ENCODE measurements around the gene ARHGAP27.
A peak's percentile ranks its signal among the peaks of the same experiment; 100 is the strongest.
"Not testable (repeated sequence)": the region's sequence is repeated elsewhere in the genome, so short reads cannot be mapped to it uniquely, and the experiment has no call there.

The ARHGAP27 gene

DNA sequence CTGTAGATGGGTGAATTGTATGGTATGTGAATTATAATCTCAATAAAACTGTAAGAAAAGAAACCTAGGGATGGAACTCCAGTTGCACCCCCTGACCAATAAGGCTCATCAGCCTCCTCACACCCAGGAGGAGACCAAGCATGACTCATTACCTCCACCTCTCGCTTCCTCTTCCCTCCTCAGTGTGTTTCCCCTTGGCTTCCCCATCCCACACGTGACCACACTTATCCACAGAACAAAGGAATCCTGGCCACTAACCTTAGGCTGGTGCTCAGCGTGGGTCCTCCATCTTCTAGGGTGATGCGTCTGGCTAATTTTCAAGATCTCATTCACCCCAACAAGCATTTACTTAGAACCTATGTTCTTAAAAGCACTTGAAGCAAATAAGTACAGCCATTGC lies 79.6 kb downstream of the ARHGAP27 start:
- in situ Hi-C loops (cut with MboI; ENCODE audit: low pct_unique_long_range_greater_than_20kb, low sequenced_read_pairs, unreplicated experiment): no loop called here
- TF ChIP-seq, protein P1, sequence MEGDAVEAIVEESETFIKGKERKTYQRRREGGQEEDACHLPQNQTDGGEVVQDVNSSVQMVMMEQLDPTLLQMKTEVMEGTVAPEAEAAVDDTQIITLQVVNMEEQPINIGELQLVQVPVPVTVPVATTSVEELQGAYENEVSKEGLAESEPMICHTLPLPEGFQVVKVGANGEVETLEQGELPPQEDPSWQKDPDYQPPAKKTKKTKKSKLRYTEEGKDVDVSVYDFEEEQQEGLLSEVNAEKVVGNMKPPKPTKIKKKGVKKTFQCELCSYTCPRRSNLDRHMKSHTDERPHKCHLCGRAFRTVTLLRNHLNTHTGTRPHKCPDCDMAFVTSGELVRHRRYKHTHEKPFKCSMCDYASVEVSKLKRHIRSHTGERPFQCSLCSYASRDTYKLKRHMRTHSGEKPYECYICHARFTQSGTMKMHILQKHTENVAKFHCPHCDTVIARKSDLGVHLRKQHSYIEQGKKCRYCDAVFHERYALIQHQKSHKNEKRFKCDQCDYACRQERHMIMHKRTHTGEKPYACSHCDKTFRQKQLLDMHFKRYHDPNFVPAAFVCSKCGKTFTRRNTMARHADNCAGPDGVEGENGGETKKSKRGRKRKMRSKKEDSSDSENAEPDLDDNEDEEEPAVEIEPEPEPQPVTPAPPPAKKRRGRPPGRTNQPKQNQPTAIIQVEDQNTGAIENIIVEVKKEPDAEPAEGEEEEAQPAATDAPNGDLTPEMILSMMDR (IDR thresholded peaks at IDR 0.05; ENCODE audit: extremely low read depth, insufficient read depth, missing control alignments): no peak
- peak; percentile 63 for DNase-seq (ENCODE audit: low spot score)

DNA sequence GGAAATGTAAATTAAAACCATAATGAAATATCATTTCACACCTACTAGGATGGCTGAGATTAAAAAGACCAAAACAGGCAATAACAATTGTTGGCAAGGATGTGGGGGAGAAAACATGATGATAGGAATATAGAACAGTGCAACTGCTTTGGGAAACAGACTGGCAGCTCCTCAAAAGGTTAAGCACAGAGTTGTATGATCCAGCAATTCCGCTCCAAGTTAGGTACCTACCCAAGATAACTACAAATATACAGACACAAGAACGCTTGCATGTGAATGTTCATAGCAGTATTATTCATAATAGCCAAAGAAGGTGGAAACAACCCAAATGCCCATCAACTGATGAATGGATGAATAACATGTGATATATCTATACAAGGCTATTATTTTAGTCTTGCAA lies 80.8 kb downstream of the ARHGAP27 start:
- TF ChIP-seq, protein P1 (IDR thresholded peaks at IDR 0.05; ENCODE audit: extremely low read depth, insufficient read depth, missing control alignments): no peak
- no peak for DNase-seq (ENCODE audit: low spot score)
- in situ Hi-C loops (cut with MboI; ENCODE audit: low pct_unique_long_range_greater_than_20kb, low sequenced_read_pairs, unreplicated experiment): no loop called here

DNA sequence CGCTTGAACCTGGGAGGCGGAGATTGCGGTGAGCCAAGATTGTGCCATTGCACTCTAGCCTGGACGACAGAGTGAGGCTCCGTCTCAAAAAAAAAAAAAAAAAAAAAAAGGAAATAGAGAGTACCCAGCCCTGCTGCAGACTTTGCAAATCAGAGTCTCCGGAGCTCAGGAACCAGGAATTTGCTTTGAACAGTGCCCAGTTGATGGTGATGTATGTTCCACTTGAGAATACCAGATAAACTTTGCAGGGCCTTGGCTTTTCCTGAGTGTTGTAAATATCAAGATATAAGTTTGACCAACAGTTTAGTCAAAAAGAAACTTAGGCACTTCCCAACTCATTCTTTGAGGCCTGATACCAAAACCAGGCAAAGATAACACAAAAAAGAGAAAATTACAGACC lies 85.2 kb downstream of the ARHGAP27 start:
- TF ChIP-seq, protein P1 (IDR thresholded peaks at IDR 0.05; ENCODE audit: extremely low read depth, insufficient read depth, missing control alignments): no peak
- no peak for DNase-seq (ENCODE audit: low spot score)
- in situ Hi-C loops (cut with MboI; ENCODE audit: low pct_unique_long_range_greater_than_20kb, low sequenced_read_pairs, unreplicated experiment): no loop called here

DNA sequence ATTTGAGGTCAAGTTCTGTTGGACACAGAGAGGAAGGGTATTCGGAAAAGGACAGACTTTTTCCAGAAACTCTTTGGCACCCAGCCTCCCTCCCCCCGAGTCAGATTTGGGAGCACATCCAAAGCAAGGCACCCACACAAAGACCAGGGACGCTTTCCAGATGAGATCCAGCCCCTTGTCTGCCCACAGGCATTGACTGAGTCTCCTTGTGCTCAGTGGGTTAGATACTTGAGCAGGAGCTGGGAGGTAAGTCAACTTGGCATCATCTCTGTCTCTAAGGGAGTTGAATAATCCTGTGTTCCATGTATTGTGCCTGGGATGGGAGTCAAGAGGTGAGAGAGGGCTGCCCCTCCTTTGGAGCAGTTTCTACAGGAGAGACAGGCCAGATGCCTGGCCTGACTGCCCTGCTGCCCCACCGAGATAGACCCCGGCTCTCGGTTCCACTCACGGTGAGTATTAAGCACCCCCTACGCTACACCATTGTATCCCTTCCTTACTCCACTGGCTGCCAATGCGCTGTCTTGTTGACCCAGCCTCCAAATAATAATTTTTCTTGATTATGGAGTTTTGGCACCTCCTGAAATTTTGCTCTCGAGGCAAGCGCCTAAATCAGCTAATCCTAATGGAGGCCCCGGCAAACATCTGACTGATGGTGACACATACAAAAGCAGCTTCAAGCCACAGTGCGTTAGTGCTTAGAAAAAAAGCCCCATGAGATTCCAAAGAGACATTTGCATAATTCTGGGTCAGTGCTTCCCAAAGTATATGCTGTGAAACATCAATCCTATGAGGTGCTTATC lies 86.3 kb downstream of the ARHGAP27 start:
- no peak for DNase-seq (ENCODE audit: low spot score)
- TF ChIP-seq, protein P1 (IDR thresholded peaks at IDR 0.05; ENCODE audit: extremely low read depth, insufficient read depth, missing control alignments): no peak
- in situ Hi-C loops (cut with MboI; ENCODE audit: low pct_unique_long_range_greater_than_20kb, low sequenced_read_pairs, unreplicated experiment): no loop called here

DNA sequence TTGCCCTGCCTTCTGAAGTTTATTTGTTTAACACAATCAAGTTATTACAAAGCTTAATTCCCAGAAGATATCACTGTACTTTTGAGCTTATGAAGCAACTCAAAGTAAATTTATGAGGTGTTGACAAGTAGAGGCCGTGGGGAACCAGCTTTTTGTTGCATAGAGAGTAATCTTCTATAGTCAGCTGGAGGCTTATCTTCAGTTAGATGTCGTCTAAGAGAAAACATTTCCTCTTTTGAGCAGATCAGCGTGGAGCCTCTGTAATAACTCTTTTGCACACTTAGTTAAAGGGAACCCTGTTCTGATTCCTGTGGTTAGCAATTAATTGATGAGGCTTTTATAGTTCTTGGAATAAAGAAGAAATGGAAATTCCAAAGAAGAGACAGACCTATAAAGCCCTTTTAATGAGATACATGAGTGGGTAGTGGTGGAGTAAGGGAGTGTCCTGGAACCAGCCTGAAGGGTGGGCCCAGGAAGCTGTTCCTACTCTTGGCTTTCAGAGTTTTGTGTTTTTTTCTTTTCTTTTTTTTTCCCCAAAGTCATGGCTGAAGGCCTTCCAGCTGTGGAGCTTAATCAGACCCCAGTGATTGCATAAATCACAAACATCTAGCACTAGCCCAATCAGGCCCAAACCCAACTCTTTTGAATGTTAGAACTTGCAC lies 87.0 kb downstream of the ARHGAP27 start:
- no peak for DNase-seq (ENCODE audit: low spot score)
- in situ Hi-C loops (cut with MboI; ENCODE audit: low pct_unique_long_range_greater_than_20kb, low sequenced_read_pairs, unreplicated experiment): no loop called here
- TF ChIP-seq, protein P1 (IDR thresholded peaks at IDR 0.05; ENCODE audit: extremely low read depth, insufficient read depth, missing control alignments): no peak

DNA sequence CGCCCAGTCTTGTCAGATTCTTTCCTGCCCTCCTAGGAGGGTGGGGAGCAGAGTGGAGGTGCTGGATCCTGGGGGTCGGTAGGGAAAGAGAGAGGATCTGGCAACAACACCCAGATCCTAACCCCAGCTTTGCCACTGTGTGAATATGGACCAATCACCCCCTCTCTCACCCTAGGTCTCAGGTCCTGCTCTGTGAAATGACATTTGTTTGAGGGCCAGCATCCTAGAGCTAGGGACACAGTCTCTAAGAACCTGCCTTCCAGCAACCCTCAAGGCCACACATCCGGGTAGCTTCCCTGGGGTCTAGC lies 87.5 kb downstream of the ARHGAP27 start:
- in situ Hi-C loops (cut with MboI; ENCODE audit: low pct_unique_long_range_greater_than_20kb, low sequenced_read_pairs, unreplicated experiment): no loop called here
- DNase-seq (ENCODE audit: low spot score): no peak
- TF ChIP-seq, protein P1 (IDR thresholded peaks at IDR 0.05; ENCODE audit: extremely low read depth, insufficient read depth, missing control alignments): no peak

DNA sequence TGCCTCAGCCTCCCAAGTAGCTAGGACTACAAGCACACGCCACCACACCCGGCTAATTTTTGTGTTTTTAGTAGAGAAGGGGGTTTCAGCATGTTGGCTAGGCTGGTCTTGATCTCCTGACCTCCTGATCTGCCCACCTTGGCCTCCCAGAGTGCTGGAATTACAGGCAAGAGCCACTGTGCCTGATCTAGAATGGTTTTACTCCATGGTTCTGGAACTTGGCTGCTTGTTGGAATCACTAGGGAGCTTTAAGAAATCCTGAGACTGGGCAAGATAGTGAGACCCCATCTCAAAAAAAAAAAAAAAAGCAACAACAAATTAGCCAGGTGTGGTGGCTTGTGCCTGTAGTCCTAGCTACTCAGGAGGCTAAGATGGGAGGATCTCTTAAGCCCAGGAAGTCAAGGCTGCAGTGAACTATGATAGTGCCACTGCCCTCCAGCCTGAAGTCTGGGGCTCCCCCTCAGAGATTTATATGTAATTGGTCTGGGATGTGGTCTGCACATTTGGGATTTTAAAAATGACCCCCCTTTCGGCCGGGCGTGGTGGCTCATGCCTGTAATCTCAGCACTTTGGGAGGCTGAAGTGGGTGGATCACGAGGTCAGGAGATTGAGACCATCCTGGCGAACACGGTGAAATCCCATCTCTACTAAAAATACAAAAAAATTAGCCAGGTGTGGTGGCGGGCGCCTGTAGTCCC lies 88.6 kb downstream of the ARHGAP27 start:
- in situ Hi-C loops (cut with MboI; ENCODE audit: low pct_unique_long_range_greater_than_20kb, low sequenced_read_pairs, unreplicated experiment); DNase-seq (ENCODE audit: low spot score): not testable (repeated sequence)
